ENCODE results near the gene TMEM37.

The TMEM37 gene

DNA sequence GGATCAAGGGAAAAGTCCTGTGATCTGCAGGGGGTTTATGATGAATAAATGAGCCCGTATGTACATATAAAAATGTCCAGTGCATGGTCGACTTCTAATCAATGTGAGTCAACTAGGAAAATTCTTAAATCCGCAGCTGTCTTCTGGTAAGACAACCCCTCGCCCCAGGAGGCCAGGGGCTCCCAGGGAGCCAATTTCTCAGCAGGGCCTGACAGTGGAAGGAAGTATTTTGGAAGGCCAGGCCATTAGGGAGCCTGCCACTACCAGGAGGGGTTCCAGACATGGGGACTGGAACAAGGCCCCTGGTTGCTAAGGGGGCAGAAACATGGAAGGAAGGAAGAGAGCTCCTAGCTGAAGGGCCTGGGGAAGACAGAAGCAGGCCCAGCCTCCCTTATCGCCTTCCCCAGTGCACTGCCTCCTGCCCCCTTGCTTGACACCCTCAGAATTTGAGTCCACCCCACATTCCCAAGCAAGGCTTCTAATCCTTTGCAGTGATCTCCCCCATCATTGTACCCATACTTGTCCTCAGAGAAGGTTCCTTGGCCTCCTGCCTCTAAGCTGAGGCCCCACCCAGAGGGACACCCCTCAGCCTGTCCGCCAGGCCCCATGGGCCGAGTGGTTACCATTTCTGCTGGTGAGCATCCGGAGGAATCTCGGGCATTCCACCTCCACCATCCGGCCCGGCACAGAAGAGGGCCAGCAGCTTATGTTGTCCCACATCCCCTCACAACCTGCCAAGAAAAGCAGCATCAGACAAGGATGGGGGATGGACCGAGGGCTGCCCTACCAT, 46.7 kb downstream of the TMEM37 start:
- no peak overlapping the region for H3K27ac ChIP-seq
- POLR2A ChIA-PET (ENCODE audit: low non-redundant PET), result no interaction called here
- TF ChIP-seq, protein P1, sequence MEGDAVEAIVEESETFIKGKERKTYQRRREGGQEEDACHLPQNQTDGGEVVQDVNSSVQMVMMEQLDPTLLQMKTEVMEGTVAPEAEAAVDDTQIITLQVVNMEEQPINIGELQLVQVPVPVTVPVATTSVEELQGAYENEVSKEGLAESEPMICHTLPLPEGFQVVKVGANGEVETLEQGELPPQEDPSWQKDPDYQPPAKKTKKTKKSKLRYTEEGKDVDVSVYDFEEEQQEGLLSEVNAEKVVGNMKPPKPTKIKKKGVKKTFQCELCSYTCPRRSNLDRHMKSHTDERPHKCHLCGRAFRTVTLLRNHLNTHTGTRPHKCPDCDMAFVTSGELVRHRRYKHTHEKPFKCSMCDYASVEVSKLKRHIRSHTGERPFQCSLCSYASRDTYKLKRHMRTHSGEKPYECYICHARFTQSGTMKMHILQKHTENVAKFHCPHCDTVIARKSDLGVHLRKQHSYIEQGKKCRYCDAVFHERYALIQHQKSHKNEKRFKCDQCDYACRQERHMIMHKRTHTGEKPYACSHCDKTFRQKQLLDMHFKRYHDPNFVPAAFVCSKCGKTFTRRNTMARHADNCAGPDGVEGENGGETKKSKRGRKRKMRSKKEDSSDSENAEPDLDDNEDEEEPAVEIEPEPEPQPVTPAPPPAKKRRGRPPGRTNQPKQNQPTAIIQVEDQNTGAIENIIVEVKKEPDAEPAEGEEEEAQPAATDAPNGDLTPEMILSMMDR (conservative IDR thresholded peaks at IDR 0.05; ENCODE audit: low read depth), result no peak
- no peak for DNase-seq (ENCODE audit: low spot score)
- CTCF ChIA-PET, result interaction anchor here (0.6 kb wide), 1 partner anchor 22 kb away, joined by 5 read pairs; no protein-coding TSS in a partner anchor

DNA sequence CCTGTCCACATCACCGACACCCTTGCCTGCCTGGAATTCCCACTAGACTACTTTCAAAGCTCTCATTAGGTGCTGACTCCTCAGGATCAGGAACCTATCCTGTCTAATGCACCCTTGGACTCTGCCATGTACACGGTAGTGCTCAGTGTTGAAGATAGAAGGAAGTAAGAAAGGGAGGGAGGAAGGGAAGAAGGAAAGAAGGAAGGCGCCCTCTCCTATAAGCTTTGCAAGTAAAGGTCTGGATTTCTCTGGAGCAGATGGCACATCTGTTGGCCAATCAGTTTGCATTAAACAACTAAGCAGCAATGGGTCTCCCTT, 47.3 kb downstream of the TMEM37 start:
- TF ChIP-seq, protein P1 (conservative IDR thresholded peaks at IDR 0.05; ENCODE audit: low read depth), result no peak
- ChIA-PET POLR2A (ENCODE audit: low non-redundant PET) (no interaction called here), CTCF (interaction anchor here (0.6 kb wide), 1 partner anchor 23 kb away, joined by 5 read pairs; no protein-coding TSS in a partner anchor)
- DNase-seq (ENCODE audit: low spot score), result no peak
- no peak overlapping the region for H3K27ac ChIP-seq

DNA sequence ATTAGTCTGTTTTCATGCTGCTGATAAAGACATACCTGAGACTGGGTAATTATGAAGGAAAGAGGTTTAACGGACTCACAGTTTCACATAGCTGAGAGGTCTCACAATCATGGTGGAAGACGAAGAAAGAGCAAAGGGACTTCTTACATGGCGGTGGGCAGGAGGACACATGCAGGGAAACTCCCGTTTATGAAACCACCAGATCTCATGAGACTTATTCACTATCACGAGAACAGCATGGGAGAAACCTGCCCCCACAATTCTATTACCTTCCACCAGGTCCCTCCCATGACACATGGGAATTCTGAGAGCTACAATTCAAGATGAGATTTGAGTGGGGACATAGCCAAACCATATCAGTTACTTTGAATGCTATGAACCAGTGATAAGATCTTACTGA, 48.5 kb downstream of the TMEM37 start:
- TF ChIP-seq, protein P1 (conservative IDR thresholded peaks at IDR 0.05; ENCODE audit: low read depth), result no peak
- CTCF ChIA-PET, result interaction anchor here (0.5 to 0.6 kb wide), 3 partner anchors 10 to 61 kb away, joined by 3 to 4 read pairs (median 4); no protein-coding TSS in a partner anchor
- H3K27ac ChIP-seq, result no peak overlapping the region
- POLR2A ChIA-PET (ENCODE audit: low non-redundant PET), result no interaction called here
- no peak for DNase-seq (ENCODE audit: low spot score)

DNA sequence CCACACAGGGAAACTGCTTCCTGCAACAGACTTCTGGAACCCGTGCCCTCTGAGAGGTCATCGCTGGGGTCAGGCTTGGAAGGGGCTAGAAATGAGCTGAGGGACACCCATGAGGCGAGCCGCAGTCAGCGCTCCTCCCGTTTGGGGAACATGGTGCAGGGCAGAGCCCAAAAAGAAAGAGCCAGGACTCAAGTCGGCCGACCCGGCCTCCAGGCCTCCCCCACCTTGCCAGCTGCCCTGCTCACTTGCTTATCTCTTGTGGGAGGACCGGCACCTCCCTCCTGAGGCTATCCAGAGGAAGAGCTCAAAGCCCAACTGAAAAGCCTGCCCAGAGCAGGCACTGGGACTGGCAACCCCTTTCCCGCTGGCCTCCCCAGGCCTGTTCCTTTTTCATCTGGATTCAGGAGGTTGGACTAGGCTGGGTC, 49.1 kb downstream of the TMEM37 start:
- no peak overlapping the region for H3K27ac ChIP-seq
- TF ChIP-seq, protein P1 (conservative IDR thresholded peaks at IDR 0.05; ENCODE audit: low read depth), result no peak
- ChIA-PET CTCF (no interaction called here), POLR2A (ENCODE audit: low non-redundant PET) (no interaction called here)
- DNase-seq (ENCODE audit: low spot score), result no peak

DNA sequence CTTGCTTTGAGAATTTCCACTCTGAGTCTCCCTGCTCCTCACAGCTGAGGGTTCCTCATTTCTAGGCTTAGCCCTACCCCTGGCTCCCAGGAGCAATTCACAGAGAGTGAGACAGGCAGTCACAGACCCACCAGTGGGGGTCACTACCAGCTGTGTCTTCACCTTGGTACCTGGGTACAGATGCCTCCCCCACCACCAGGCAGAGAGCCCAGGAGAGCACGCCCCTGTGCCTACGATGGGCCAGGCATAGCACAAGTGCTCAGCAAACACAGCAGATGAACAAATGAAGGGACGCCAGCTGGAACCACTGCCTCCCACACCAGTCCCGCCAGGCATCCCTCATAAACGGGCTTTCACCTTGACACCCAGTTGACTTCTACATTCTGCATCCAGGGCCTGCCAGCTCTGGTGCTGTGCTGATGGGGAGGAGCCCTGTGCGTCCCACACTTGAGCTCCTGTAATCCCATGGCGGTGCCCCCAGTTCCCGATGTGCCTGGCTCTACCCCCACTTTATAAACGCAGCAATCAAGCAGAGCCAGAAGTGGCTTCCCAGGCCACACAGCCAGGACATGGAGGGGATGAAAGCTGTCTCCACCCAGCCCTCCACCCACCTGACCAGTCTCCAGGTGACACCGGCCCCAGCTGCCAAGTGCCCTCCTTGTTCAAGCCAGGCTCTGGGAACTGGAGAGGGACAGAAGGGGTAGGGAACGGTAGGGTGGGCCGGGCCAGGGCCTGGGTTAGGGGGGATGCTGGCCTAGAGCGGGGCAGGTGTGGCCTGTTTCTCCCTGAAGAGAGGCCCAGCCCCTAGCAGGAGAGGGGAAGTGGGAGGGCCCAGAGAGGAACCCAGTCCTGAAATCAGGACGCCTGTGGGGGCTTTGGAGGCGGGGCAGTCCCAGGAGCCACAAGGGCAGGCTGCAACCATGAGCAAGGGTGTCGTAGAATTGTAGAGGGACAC, 50.1 kb downstream of the TMEM37 start:
- ChIA-PET POLR2A (ENCODE audit: low non-redundant PET) (no interaction called here), CTCF (interaction anchor here (0.6 kb wide), 1 partner anchor 73 kb away, joined by 3 read pairs; no protein-coding TSS in a partner anchor)
- no peak overlapping the region for H3K27ac ChIP-seq
- no peak for DNase-seq (ENCODE audit: low spot score)
- TF ChIP-seq, protein P1 (conservative IDR thresholded peaks at IDR 0.05; ENCODE audit: low read depth), result no peak
